ENCODE results near the gene PPP6R2. TPM values are rescaled to one million over a fixed set of nuclear protein-coding genes. Genes with fewer than 3 reads are reported as not detected.

Gene PPP6R2
- total and polyA plus RNA-seq, 2 donors (not counting 3 experiments of a cell fraction or from before 2014, with no cell fraction given) = 38.6 to 54.6 TPM

- ChIA-PET POLR2A (interaction anchor here (0.7 kb wide), 1 partner anchor 10 kb away, joined by 6 read pairs; no protein-coding TSS in a partner anchor), CTCF (interaction anchor here (1.0 to 5.6 kb wide), 8 partner anchors 14 to 71 kb away, joined by 3 to 36 read pairs (median 4); no protein-coding TSS in a partner anchor)
- Histone ChIP-seq H3K9ac (replicated peaks; ENCODE audit: extremely low read depth, insufficient read depth, low read length) (no peak overlapping the region), H3K9me1 (replicated peaks; ENCODE audit: control insufficient read depth, extremely low read depth, insufficient read depth, low read length) (no peaks in the 10 kb centered on the region), H3K79me2 (ENCODE audit: control insufficient read depth, insufficient read depth, low read length) (no peaks in the 10 kb centered on the region), H3K36me3 (ENCODE audit: control insufficient read depth in 2 of 2, extremely low read depth in 1 of 2, insufficient read depth in 2 of 2, low read length in 2 of 2) (no peaks in the 10 kb centered on the region), H3K27me3 (ENCODE audit: control insufficient read depth in 2 of 2, insufficient read depth in 2 of 2, low read length in 2 of 2) (no peaks in the 10 kb centered on the region), H3K9me3 (replicated peaks; ENCODE audit: control insufficient read depth, insufficient read depth, low read length) (no peaks in the 10 kb centered on the region), H3K27ac (ENCODE audit: insufficient read depth, low read depth, low read length) (no peak overlapping the region), H3K4me1 (ENCODE audit: control insufficient read depth, extremely low read depth, insufficient read depth, low read length) (peaks cover 9% of the 10 kb centered on the region), H3K4me2 (ENCODE audit: insufficient read depth, low read length) (no peak overlapping the region), H3K4me3 (replicated peaks in 1 of 3; ENCODE audit: insufficient read depth in 1 of 3, low read depth in 1 of 3, low read length in 3 of 3) (no peak overlapping the region), H2AFZ (ENCODE audit: low read depth, low read length) (no peak overlapping the region), H4K20me1 (replicated peaks; ENCODE audit: control insufficient read depth, extremely low read depth, insufficient read depth, low read length) (no peaks in the 10 kb centered on the region)
- intact Hi-C loops (cut with micrococcal nuclease) = no loop called here
- no peak for TF ChIP-seq MAX (IDR thresholded peaks at IDR 0.05; ENCODE audit: insufficient read depth, insufficient read length)
- TF ChIP-seq POLR2A (IDR thresholded peaks at IDR 0.05; ENCODE audit: low read depth, low read length) = no peak
- TF ChIP-seq CTCF (IDR thresholded peaks at IDR 0.05; ENCODE audit: extremely low read depth in 1 of 2, insufficient read depth in 1 of 2, low read depth in 1 of 2, low read length in 2 of 2) = no peak
- TF ChIP-seq GATA2 (IDR thresholded peaks at IDR 0.05; ENCODE audit: insufficient read depth, insufficient read length, low read depth, low read length) = no peak
- TF ChIP-seq MYC (IDR thresholded peaks at IDR 0.05; ENCODE audit: low read depth, low read length) = no peak
- TF ChIP-seq JUN (IDR thresholded peaks at IDR 0.05; ENCODE audit: borderline replicate concordance, insufficient read depth, insufficient read length, low read depth) = no peak
- no peak for TF ChIP-seq POLR2AphosphoS5 (IDR thresholded peaks at IDR 0.05; ENCODE audit: insufficient read depth, low read depth, low read length)
- no peak for TF ChIP-seq FOS (IDR thresholded peaks at IDR 0.05; ENCODE audit: borderline replicate concordance, insufficient read depth, low read length)
- TF ChIP-seq EZH2 (IDR thresholded peaks at IDR 0.05; ENCODE audit: borderline replicate concordance, low read depth, low read length, severe bottlenecking) = no peak
- no peak for FAIRE-seq
- dilution Hi-C loops (cut with MboI; ENCODE audit: extremely low pct_ligation_motif_present, low sequenced_read_pairs) = no loop called here
- no peak for DNase-seq (ENCODE audit: low read depth, low spot score)
- no TSS peak for BruUV-seq (replicated peaks)
Observed at GRCh38 chr22:50323900-50324299, 19.2 kb upstream of the PPP6R2 start.
